Right renal pelvis (tissue), 4 donors: ENCODE results near the gene MTTP. TPM values are rescaled to one million over a fixed set of nuclear protein-coding genes. Genes with fewer than 3 reads are reported as not detected.

Experiments
- DNase-seq, 4 donors: peaks; one replicate each; pipeline ENCODE4 v3.0.0-alpha.2; 2013; ENCODE audit warnings: low read depth in 4 of 4, low spot score in 3 of 4, missing footprints in 1 of 4
- polyA plus RNA-seq, 4 donors: library from polyadenylated mRNA; unstranded; fragments of 120-200 nt; gene quantifications; one replicate each; pipeline ENCODE4 v1.2.1, GENCODE V29; 2013; ENCODE audit not compliant: insufficient read length in 4 of 4

MTTP gene
- polyA plus RNA-seq, 4 donors: 8.6 to 17.4 (median 10.1) TPM

GRCh38 chr4:99664716-99665115, 90.1 kb downstream of the MTTP start:
- no peak for DNase-seq

DNA sequence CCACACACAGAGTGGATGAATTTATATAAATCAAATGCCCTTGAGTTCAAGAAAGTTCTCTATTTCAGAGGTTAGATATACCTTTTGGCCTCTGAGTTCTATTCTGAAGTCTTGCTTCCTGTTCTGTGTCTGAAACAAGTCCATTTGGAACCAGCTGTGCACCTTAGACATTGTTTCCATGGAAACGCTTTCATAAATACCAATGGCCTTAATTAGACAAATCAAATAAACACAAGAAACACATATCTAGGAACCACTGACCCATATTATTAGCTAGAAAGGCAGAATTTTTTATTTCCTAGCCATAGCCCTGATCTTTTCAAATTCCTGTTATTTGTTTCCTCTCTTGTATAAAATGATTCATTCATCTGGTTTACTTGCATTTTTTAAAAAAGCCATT, 91.4 kb downstream of the MTTP start:
- no peak for DNase-seq

GRCh38 chr4:99668472-99668871, 93.8 kb downstream of the MTTP start:
- DNase-seq: no peak

DNA sequence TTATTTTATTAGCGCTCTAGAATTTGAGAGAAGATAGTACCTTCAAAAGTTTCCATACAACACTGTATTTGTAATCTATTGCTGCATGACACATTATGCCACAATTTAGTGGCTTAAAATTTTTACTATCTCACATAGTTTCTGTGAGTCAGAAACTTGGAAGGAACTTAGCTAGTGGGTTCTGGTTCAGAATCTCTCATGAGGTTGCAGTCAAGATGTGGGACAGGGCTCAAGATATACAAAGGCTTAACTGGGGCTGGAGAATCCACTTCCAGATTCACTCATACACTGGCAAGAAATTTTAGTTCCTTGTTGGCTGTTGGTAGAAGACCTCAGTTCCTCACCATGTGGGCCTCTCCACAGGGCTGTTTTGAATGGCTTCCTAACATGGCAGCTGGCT, 94.5 kb downstream of the MTTP start:
- no peak for DNase-seq

- no peak for DNase-seq
These were observed 95.9 kb downstream of the MTTP start for GRCh38 chr4:99670409-99671073.

Other genes starting within 250 kb of the MTTP start
- 100 to 1,000 TPM in 2 of 4 donors, 10 to 100 TPM in 2; 95.3 to 153 (median 109) TPM for gene ADH1C, start 222.1 kb upstream of the MTTP start, polyA plus RNA-seq
- not detected for gene ADH7, start 139.5 kb upstream of the MTTP start, polyA plus RNA-seq
- under 1 TPM in 3 of 4 donors, not detected in 1; 0.19 to 0.37 (median 0.23) TPM for gene C4orf17, start 63.8 kb upstream of the MTTP start, polyA plus RNA-seq
- 10 to 100 TPM; 12.9 to 18.1 (median 15.6) TPM for gene TRMT10A, start 10.8 kb upstream of the MTTP start, polyA plus RNA-seq
- 1 to 10 TPM in 1 of 4 donors, under 1 TPM in 3; 0.53 to 1.4 (median 0.78) TPM for gene C4orf54, start 83.0 kb downstream of the MTTP start, polyA plus RNA-seq
- 1 to 10 TPM in 2 of 4 donors, under 1 TPM in 2; 0.88 to 1.9 (median 1.1) TPM for gene DAPP1, start 242.0 kb downstream of the MTTP start, polyA plus RNA-seq